ENCODE data around the gene TMEM255A. TPM values are rescaled to one million over a fixed set of nuclear protein-coding genes. Genes with fewer than 3 reads are reported as not detected.

The TMEM255A gene
- total and polyA plus RNA-seq, 2 experiments from 2014 or later, result 0.21 to 0.28 TPM

- TF ChIP-seq EZH2phosphoT487 (IDR thresholded peaks at IDR 0.05; ENCODE audit: unreplicated experiment) (no peak), CREB1 (CRISPR knock-in tag; IDR thresholded peaks at IDR 0.05; ENCODE audit: low read depth) (no peak), EZH2 (IDR thresholded peaks at IDR 0.05; ENCODE audit: low read depth, unreplicated experiment) (no peak), STAT1 (IDR thresholded peaks at IDR 0.05; ENCODE audit: unreplicated experiment) (no peak), JUNB (IDR thresholded peaks at IDR 0.05; ENCODE audit: unreplicated experiment) (no peak), ZNF114 (CRISPR knock-in tag; IDR thresholded peaks at IDR 0.05) (no peak), NANOG (IDR thresholded peaks at IDR 0.05; ENCODE audit: borderline replicate concordance) (no peak)
- TF ChIP-seq, protein P1, sequence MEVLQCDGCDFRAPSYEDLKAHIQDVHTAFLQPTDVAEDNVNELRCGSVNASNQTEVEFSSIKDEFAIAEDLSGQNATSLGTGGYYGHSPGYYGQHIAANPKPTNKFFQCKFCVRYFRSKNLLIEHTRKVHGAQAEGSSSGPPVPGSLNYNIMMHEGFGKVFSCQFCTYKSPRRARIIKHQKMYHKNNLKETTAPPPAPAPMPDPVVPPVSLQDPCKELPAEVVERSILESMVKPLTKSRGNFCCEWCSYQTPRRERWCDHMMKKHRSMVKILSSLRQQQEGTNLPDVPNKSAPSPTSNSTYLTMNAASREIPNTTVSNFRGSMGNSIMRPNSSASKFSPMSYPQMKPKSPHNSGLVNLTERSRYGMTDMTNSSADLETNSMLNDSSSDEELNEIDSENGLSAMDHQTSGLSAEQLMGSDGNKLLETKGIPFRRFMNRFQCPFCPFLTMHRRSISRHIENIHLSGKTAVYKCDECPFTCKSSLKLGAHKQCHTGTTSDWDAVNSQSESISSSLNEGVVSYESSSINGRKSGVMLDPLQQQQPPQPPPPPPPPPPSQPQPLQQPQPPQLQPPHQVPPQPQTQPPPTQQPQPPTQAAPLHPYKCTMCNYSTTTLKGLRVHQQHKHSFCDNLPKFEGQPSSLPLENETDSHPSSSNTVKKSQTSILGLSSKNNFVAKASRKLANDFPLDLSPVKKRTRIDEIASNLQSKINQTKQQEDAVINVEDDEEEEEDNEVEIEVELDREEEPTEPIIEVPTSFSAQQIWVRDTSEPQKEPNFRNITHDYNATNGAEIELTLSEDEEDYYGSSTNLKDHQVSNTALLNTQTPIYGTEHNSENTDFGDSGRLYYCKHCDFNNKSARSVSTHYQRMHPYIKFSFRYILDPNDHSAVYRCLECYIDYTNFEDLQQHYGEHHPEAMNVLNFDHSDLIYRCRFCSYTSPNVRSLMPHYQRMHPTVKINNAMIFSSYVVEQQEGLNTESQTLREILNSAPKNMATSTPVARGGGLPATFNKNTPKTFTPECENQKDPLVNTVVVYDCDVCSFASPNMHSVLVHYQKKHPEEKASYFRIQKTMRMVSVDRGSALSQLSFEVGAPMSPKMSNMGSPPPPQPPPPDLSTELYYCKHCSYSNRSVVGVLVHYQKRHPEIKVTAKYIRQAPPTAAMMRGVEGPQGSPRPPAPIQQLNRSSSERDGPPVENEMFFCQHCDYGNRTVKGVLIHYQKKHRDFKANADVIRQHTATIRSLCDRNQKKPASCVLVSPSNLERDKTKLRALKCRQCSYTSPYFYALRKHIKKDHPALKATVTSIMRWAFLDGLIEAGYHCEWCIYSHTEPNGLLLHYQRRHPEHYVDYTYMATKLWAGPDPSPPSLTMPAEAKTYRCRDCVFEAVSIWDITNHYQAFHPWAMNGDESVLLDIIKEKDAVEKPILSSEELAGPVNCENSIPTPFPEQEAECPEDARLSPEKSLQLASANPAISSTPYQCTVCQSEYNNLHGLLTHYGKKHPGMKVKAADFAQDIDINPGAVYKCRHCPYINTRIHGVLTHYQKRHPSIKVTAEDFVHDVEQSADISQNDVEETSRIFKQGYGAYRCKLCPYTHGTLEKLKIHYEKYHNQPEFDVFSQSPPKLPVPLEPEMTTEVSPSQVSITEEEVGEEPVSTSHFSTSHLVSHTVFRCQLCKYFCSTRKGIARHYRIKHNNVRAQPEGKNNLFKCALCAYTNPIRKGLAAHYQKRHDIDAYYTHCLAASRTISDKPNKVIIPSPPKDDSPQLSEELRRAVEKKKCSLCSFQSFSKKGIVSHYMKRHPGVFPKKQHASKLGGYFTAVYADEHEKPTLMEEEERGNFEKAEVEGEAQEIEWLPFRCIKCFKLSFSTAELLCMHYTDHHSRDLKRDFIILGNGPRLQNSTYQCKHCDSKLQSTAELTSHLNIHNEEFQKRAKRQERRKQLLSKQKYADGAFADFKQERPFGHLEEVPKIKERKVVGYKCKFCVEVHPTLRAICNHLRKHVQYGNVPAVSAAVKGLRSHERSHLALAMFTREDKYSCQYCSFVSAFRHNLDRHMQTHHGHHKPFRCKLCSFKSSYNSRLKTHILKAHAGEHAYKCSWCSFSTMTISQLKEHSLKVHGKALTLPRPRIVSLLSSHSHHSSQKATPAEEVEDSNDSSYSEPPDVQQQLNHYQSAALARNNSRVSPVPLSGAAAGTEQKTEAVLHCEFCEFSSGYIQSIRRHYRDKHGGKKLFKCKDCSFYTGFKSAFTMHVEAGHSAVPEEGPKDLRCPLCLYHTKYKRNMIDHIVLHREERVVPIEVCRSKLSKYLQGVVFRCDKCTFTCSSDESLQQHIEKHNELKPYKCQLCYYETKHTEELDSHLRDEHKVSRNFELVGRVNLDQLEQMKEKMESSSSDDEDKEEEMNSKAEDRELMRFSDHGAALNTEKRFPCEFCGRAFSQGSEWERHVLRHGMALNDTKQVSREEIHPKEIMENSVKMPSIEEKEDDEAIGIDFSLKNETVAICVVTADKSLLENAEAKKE (CRISPR knock-in tag; IDR thresholded peaks at IDR 0.05), result no peak
Measured at GRCh38 chrX:120358737-120359456, 47.6 kb upstream of the TMEM255A start (continued).

- Histone ChIP-seq H3K27me3 (ENCODE audit: insufficient read depth) (no peaks in the 10 kb centered on the region), H3K27ac (ENCODE audit: low read depth) (no peak overlapping the region), H3K9me2 (ENCODE audit: insufficient read depth) (no peaks in the 10 kb centered on the region), H2AFZ (no peak overlapping the region), H3K4me1 (ENCODE audit: insufficient read depth) (peaks cover 11% of the 10 kb centered on the region), H4K20me1 (replicated peaks; ENCODE audit: insufficient read depth) (no peaks in the 10 kb centered on the region), H3K4me3 (no peak overlapping the region), H3F3A (replicated peaks; ENCODE audit: low read depth) (no peaks in the 10 kb centered on the region), H3K4me2 (no peak overlapping the region), H3K36me3 (ENCODE audit: insufficient read depth) (no peaks in the 10 kb centered on the region), H3K79me2 (replicated peaks; ENCODE audit: insufficient read depth) (no peaks in the 10 kb centered on the region)
- no peak for TF ChIP-seq EZH2 (IDR thresholded peaks at IDR 0.05; ENCODE audit: low read depth, unreplicated experiment)
- no peak for TF ChIP-seq ZNF114 (CRISPR knock-in tag; IDR thresholded peaks at IDR 0.05)
- TF ChIP-seq REST (IDR thresholded peaks at IDR 0.05; ENCODE audit: unreplicated experiment), result no peak
- TF ChIP-seq JUNB (IDR thresholded peaks at IDR 0.05; ENCODE audit: unreplicated experiment), result no peak
- TF ChIP-seq, protein P2, sequence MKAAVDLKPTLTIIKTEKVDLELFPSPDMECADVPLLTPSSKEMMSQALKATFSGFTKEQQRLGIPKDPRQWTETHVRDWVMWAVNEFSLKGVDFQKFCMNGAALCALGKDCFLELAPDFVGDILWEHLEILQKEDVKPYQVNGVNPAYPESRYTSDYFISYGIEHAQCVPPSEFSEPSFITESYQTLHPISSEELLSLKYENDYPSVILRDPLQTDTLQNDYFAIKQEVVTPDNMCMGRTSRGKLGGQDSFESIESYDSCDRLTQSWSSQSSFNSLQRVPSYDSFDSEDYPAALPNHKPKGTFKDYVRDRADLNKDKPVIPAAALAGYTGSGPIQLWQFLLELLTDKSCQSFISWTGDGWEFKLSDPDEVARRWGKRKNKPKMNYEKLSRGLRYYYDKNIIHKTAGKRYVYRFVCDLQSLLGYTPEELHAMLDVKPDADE (IDR thresholded peaks at IDR 0.05), result no peak
- TF ChIP-seq NANOG (IDR thresholded peaks at IDR 0.05; ENCODE audit: borderline replicate concordance), result no peak
- no peak for TF ChIP-seq CREB1 (CRISPR knock-in tag; IDR thresholded peaks at IDR 0.05; ENCODE audit: low read depth)
- TF ChIP-seq STAT1 (IDR thresholded peaks at IDR 0.05; ENCODE audit: unreplicated experiment), result no peak
- Mint-ChIP-seq H3K4me3 (no peak overlapping the region), H3K4me1 (peaks cover 10% of the 10 kb centered on the region; the same call in 2 of the 3 replicates), H3K9me3 (no peaks in the 10 kb centered on the region; the same call in 2 of the 3 replicates), H3K27ac (no peak overlapping the region), H3K27me3 (ENCODE audit: insufficient read depth, low read depth, poor library complexity) (peaks cover 1% of the 10 kb centered on the region), H3K36me3 (ENCODE audit: low read depth) (no peaks in the 10 kb centered on the region)
- DNase-seq (ENCODE audit: low spot score), result no peak
- ATAC-seq, result no peak
Measured at GRCh38 chrX:120357186-120357585, 45.9 kb upstream of the TMEM255A start.
